Gastroesophageal sphincter (tissue), 4 donors: ENCODE measurements around the gene PITPNB. TPM values are rescaled to one million over a fixed set of nuclear protein-coding genes. Genes with fewer than 3 reads are reported as not detected.

Experiments
- ATAC-seq: fragments of 150-250 bp; one replicate; pipeline ENCODE4 v1.9.1; 2016; ENCODE audit warnings: mild to moderate bottlenecking, moderate library complexity
- H3K27ac ChIP-seq, 4 donors: fragments of 200-600 bp; sonication (generic) in 3 of 4; 1 replicate in 3 of 4; 2 replicates in 1 of 4; pipeline ENCODE4 v1.5.1; 2016 to 2019
- H3K27me3 ChIP-seq: fragments of 200-600 bp; sonication (generic); one replicate; pipeline ENCODE4 v1.5.1; 2019
- H3K36me3 ChIP-seq, 2 donors: fragments of 200-600 bp; sonication (generic); one replicate each; pipeline ENCODE4 v1.5.1; 2019; ENCODE audit warnings: control low read depth in 1 of 2
- H3K4me1 ChIP-seq, 3 donors: fragments of 200-600 bp; sonication (generic); 1 replicate in 2 of 3; 2 replicates in 1 of 3; pipeline ENCODE4 v1.5.1; 2016 to 2019; ENCODE audit warnings: control low read depth in 2 of 3
- H3K4me3 ChIP-seq, 2 donors: fragments of 200-600 bp; sonication (generic); one replicate each; pipeline ENCODE4 v1.5.1; 2019; ENCODE audit warnings: mild to moderate bottlenecking in 1 of 2, moderate library complexity in 1 of 2
- H3K9me3 ChIP-seq, 3 donors: fragments of 200-600 bp; sonication (generic); one replicate each; pipeline ENCODE4 v1.5.1; 2017 to 2019; ENCODE audit warnings: control low read depth in 2 of 3
- CTCF ChIP-seq, 4 experiments: fragments of 200-600 bp in 2 of 4; fragments of 450-650 bp in 2 of 4; sonication (generic) in 1 of 4; IDR thresholded peaks; one replicate each; pipeline ENCODE4 v1.5.1; 2017 to 2019; ENCODE audit warnings: antibody characterized with exemption in 4 of 4, mild to moderate bottlenecking in 2 of 4, moderate library complexity in 2 of 4
- EP300 ChIP-seq: sonication (generic); formaldehyde crosslinking; IDR thresholded peaks from one replicate; pipeline ENCODE4 v1.6.1; 2017; ENCODE audit warnings: antibody characterized with exemption, mild to moderate bottlenecking
- POLR2A ChIP-seq, 2 donors: fragments of 450-650 bp; IDR thresholded peaks; one replicate each; pipeline ENCODE4 v1.6.1; 2017; ENCODE audit warnings: antibody characterized with exemption in 2 of 2, mild to moderate bottlenecking in 2 of 2, moderate library complexity in 1 of 2
- POLR2AphosphoS5 ChIP-seq: sonication (generic); formaldehyde crosslinking; IDR thresholded peaks from one replicate; pipeline ENCODE4 v1.6.1; 2017; ENCODE audit warnings: antibody characterized with exemption
- WGBS, 2 donors: methylation state at CpG; one replicate each; pipeline ENCODE4 v1.1.5; 2018; ENCODE audit warnings: low coverage in 1 of 2; 5-methylcytosine and 5-hydroxymethylcytosine counted together
- total RNA-seq, 4 donors: library from RNA; depleted of rRNA; stranded (reverse); fragments of >200 nt; gene quantifications; one replicate each; pipeline ENCODE4 v1.1.0, GENCODE V29; 2016

PITPNB gene
- total RNA-seq, 4 donors from 2014 or later, result 62.8 to 103 (median 96.6) TPM

GRCh38 chr22:27873472-27873871, 45.6 kb downstream of the PITPNB start:
- peaks cover 35 to 83% (median 52%) of the 10 kb centered on the region in 3 donors for H3K4me1 ChIP-seq

DNA sequence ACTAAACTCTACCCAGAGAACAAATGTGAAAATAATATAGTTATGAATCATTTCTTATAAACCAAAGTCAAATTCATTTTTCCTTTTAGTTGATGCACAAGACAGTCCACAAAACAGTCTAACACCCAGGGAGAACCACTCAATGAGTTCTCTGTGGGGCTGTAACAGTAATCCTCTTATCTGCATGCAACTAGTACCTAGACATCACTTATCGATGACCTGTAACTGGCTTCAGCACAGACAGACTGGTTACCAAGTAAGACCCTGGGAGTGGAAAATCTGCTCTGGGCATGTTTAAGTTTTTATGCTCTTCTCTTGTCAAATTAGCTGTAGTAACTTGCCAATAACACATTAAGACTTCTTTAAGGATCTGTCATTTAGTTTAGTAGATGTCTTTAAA, 46.6 kb downstream of the PITPNB start:
- peaks cover 0 to 28% of the 10 kb centered on the region in 2 donors for H3K36me3 ChIP-seq
- 64% methylated on average over 1 of the region's 1 CpG; no CpG with 5 or more reads in 1 of the 2 donors for WGBS, 2 donors
- H3K4me1 ChIP-seq, result peaks cover 32 to 83% (median 48%) of the 10 kb centered on the region in 3 donors
- no peaks in the 10 kb centered on the region for H3K9me3 ChIP-seq
- no peaks in the 10 kb centered on the region for H3K27me3 ChIP-seq
- TF ChIP-seq EP300 (no peak), POLR2AphosphoS5 (no peak), POLR2A (IDR thresholded peaks at IDR 0.05) (no peak), CTCF (IDR thresholded peaks at IDR 0.05) (no peak)
- H3K27ac ChIP-seq, result peak overlapping the region; percentile 15 to 88 (median 72)
- ATAC-seq, result no peak
- H3K4me3 ChIP-seq, result no peak overlapping the region

More at GRCh38 chr22:27873472-27873871, 45.6 kb downstream of the PITPNB start:
- Histone ChIP-seq H3K27me3 (no peaks in the 10 kb centered on the region), H3K27ac (peak overlapping the region; percentile 70 to 88 (median 76)), H3K9me3 (no peaks in the 10 kb centered on the region), H3K36me3 (peaks cover 0 to 28% of the 10 kb centered on the region in 2 donors), H3K4me3 (no peak overlapping the region)
- ATAC-seq, result peak; percentile 24
- TF ChIP-seq POLR2A (IDR thresholded peaks at IDR 0.05) (no peak), EP300 (no peak), CTCF (IDR thresholded peaks at IDR 0.05) (no peak), POLR2AphosphoS5 (no peak)
- WGBS, 2 donors, result 6 to 7% methylated on average over 2 of the region's 2 CpGs

DNA sequence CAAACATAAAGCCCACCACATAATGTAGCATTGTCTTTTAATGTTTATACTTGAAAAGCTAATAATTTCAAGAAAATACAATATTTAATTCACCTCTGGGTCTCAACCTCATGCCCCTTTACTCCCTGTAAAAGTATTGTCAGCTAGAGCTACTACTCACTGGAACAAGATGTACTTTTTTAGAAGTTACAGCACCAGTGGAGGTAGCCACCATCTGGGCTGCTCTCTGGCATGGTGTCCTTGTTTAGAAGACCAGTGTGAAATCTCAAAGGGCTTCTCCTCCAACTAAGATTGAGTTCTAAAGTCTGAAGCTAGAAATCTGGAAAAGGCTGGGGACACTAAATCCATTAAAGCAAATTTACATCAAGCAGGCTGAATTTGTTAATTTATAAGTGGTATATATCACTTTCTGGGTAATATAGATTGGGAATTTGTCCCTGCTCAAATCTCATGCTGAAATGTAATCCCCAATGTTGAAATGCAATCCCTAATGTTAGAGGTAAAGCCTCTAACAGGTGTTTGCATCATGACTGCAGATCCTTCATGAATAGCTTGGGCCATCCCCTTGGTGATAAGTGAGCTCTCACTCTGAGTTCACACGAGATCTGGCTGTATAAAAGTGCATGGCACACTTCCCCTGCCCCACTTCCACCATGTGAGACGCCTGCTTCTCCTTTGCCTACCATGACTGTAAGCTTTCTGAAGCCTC, 47.6 kb downstream of the PITPNB start:
- Histone ChIP-seq H3K4me3 (no peak overlapping the region), H3K9me3 (no peaks in the 10 kb centered on the region), H3K27me3 (no peaks in the 10 kb centered on the region), H3K27ac (peak overlapping the region in 3 of 4 donors; percentile 18 to 88 (median 83)), H3K4me1 (peaks cover 32 to 83% (median 50%) of the 10 kb centered on the region in 3 donors), H3K36me3 (peaks cover 0 to 28% of the 10 kb centered on the region in 2 donors)
- WGBS, 2 donors, result 96 to 100% methylated on average over 2 of the region's 2 CpGs
- ATAC-seq, result no peak
- TF ChIP-seq POLR2A (IDR thresholded peaks at IDR 0.05), result no peak
- no peak for TF ChIP-seq EP300
- TF ChIP-seq CTCF (IDR thresholded peaks at IDR 0.05), result no peak
- no peak for TF ChIP-seq POLR2AphosphoS5

GRCh38 chr22:27870234-27871191, 48.5 kb downstream of the PITPNB start:
- ATAC-seq, result no peak
- WGBS, 2 donors, result 95 to 100% methylated on average over 2 of the region's 2 CpGs
- no peak overlapping the region for H3K4me3 ChIP-seq
- TF ChIP-seq POLR2A (IDR thresholded peaks at IDR 0.05) (no peak), POLR2AphosphoS5 (no peak), EP300 (no peak), CTCF (IDR thresholded peaks at IDR 0.05) (no peak)
- H3K27me3 ChIP-seq, result no peaks in the 10 kb centered on the region
- H3K9me3 ChIP-seq, result no peaks in the 10 kb centered on the region
- H3K36me3 ChIP-seq, result peaks cover 0 to 28% of the 10 kb centered on the region in 2 donors
- peak overlapping the region; percentile 59 to 88 (median 82) for H3K27ac ChIP-seq
- H3K4me1 ChIP-seq, result peaks cover 35 to 83% (median 52%) of the 10 kb centered on the region in 3 donors
